Small intestine (tissue), 7 donors: ENCODE measurements around the gene C1QTNF3. TPM values are rescaled to one million over a fixed set of nuclear protein-coding genes. Genes with fewer than 3 reads are reported as not detected.

Experiments
- DNase-seq, 2 donors: peaks; one replicate each; pipeline versions ENCODE4 v3.0.0 to v3.0.0-alpha.2; 2013
- FAIRE-seq: peaks from 2 replicates; lab custom pipeline; 2012; peaks lifted over from hg19 to GRCh38; lab: Jason Lieb, UNC
- H3K27ac ChIP-seq, 3 donors: one replicate each; pipeline ENCODE4 v1.5.1; 2013; ENCODE audit warnings: low read length in 2 of 3, mild to moderate bottlenecking in 2 of 3, control low read depth in 1 of 3, inconsistent platforms in 1 of 3, low read depth in 1 of 3, moderate library complexity in 1 of 3
- H3K27me3 ChIP-seq, 3 donors: one replicate each; pipeline ENCODE4 v1.6.1; 2013; ENCODE audit warnings: low read length in 3 of 3, inconsistent platforms in 1 of 3; ENCODE audit not compliant: control insufficient read depth in 3 of 3, insufficient read depth in 3 of 3
- H3K36me3 ChIP-seq, 3 donors: one replicate each; pipeline ENCODE4 v1.6.1; 2013; ENCODE audit warnings: low read length in 3 of 3, inconsistent platforms in 1 of 3, low read depth in 1 of 3, mild to moderate bottlenecking in 1 of 3, moderate library complexity in 1 of 3; ENCODE audit not compliant: control insufficient read depth in 3 of 3, insufficient read depth in 2 of 3
- H3K4me1 ChIP-seq, 3 donors: one replicate each; pipeline ENCODE4 v1.6.1; 2013; ENCODE audit warnings: low read length in 2 of 3, inconsistent platforms in 1 of 3, low read depth in 1 of 3, mild to moderate bottlenecking in 1 of 3, moderate library complexity in 1 of 3; ENCODE audit not compliant: control insufficient read depth in 3 of 3, insufficient read depth in 2 of 3
- H3K4me3 ChIP-seq, 3 donors: one replicate each; pipeline ENCODE4 v1.5.1; 2013; ENCODE audit warnings: low read length in 3 of 3, control low read depth in 1 of 3, inconsistent platforms in 1 of 3, low read depth in 1 of 3, mild to moderate bottlenecking in 1 of 3, moderate library complexity in 1 of 3
- H3K9me3 ChIP-seq, 2 donors: one replicate each; pipeline ENCODE4 v1.6.1; 2013; ENCODE audit warnings: low read depth in 1 of 2, low read length in 1 of 2; ENCODE audit not compliant: control insufficient read depth in 2 of 2, insufficient read depth in 1 of 2
- WGBS, 3 donors: extraction: QIAGEN DNeasy Blood & Tissue Kit; methylation state at CpG; one replicate each; pipeline ENCODE4 v1.1.7; 2013; 5-methylcytosine and 5-hydroxymethylcytosine counted together
- polyA plus RNA-seq, 4 donors: library from polyadenylated mRNA; stranded (reverse) in 3 of 4; unstranded in 1 of 4; fragments of 200-250 nt in 3 of 4; fragments of 120-200 nt in 1 of 4; gene quantifications; one replicate each; pipeline versions ENCODE4 v1.2.1 to v1.2.3, GENCODE V29; 2013
- donor health status: healthy with polysubstance abuse.
- donor health status: control.
- donor health status: control.
- donor health status: Bipolar disorder and iron deficiency.
- donor health status: healthy.

The C1QTNF3 gene
- polyA plus RNA-seq, 4 donors: 0.54 to 47.0 (median 3.5) TPM

GRCh38 chr5:34058532-34058931 lies 15.5 kb upstream of the C1QTNF3 start:
- DNase-seq (no peak), FAIRE-seq (no peak)
- Histone ChIP-seq H3K4me3 (no peak overlapping the region), H3K36me3 (peaks cover 0 to 12% (median 2%) of the 10 kb centered on the region in 3 donors), H3K27me3 (no peaks in the 10 kb centered on the region), H3K27ac (no peak overlapping the region), H3K9me3 (peaks cover 0 to 4% of the 10 kb centered on the region in 2 donors), H3K4me1 (peaks cover 0 to 9% (median 0%) of the 10 kb centered on the region in 3 donors)
- 95 to 100% (median 98%) methylated on average over 2 of the region's 2 CpGs for WGBS, 3 donors

- FAIRE-seq: no peak
- no peak for DNase-seq
- H3K4me3 ChIP-seq: no peak overlapping the region
- H3K27me3 ChIP-seq: no peaks in the 10 kb centered on the region
- peaks cover 0 to 12% (median 2%) of the 10 kb centered on the region in 3 donors for H3K36me3 ChIP-seq
- H3K27ac ChIP-seq: no peak overlapping the region
- H3K4me1 ChIP-seq: peaks cover 0 to 9% (median 0%) of the 10 kb centered on the region in 3 donors
- H3K9me3 ChIP-seq: peaks cover 0 to 4% of the 10 kb centered on the region in 2 donors
- 95% methylated on average over 5 of the region's 5 CpGs for WGBS, 3 donors
Observed at GRCh38 chr5:34057569-34057968, 14.6 kb upstream of the C1QTNF3 start.

GRCh38 chr5:34057118-34057517 lies 14.1 kb upstream of the C1QTNF3 start:
- no peaks in the 10 kb centered on the region for H3K27me3 ChIP-seq
- no peak for FAIRE-seq
- no peak overlapping the region for H3K27ac ChIP-seq
- no peak for DNase-seq
- peaks cover 0 to 9% (median 0%) of the 10 kb centered on the region in 3 donors for H3K4me1 ChIP-seq
- H3K4me3 ChIP-seq: no peak overlapping the region
- peaks cover 0 to 4% of the 10 kb centered on the region in 2 donors for H3K9me3 ChIP-seq
- H3K36me3 ChIP-seq: peaks cover 0 to 12% (median 2%) of the 10 kb centered on the region in 3 donors
- WGBS, 3 donors: 93 to 97% (median 95%) methylated on average over 3 of the region's 3 CpGs

- 72 to 97% (median 90%) methylated on average over 3 of the region's 3 CpGs for WGBS, 3 donors
- Histone ChIP-seq H3K27me3 (no peaks in the 10 kb centered on the region), H3K9me3 (no peaks in the 10 kb centered on the region), H3K27ac (no peak overlapping the region), H3K36me3 (peaks cover 0 to 11% (median 2%) of the 10 kb centered on the region in 3 donors), H3K4me3 (no peak overlapping the region), H3K4me1 (no peaks in the 10 kb centered on the region)
- FAIRE-seq: no peak
- no peak for DNase-seq
Observed at GRCh38 chr5:34055667-34056066, 12.7 kb upstream of the C1QTNF3 start.

- no peak for FAIRE-seq
- Histone ChIP-seq H3K9me3 (no peaks in the 10 kb centered on the region), H3K4me1 (no peaks in the 10 kb centered on the region), H3K27ac (no peak overlapping the region), H3K36me3 (peaks cover 0 to 13% (median 2%) of the 10 kb centered on the region in 3 donors), H3K4me3 (no peak overlapping the region), H3K27me3 (no peaks in the 10 kb centered on the region)
- DNase-seq: no peak
- WGBS, 3 donors: 93 to 94% (median 93%) methylated on average over 1 of the region's 1 CpG
Observed at GRCh38 chr5:34054400-34054729, 11.4 kb upstream of the C1QTNF3 start.

- Histone ChIP-seq H3K9me3 (no peaks in the 10 kb centered on the region), H3K4me3 (no peak overlapping the region), H3K4me1 (no peaks in the 10 kb centered on the region), H3K27me3 (no peaks in the 10 kb centered on the region), H3K36me3 (peaks cover 0 to 16% (median under 1%) of the 10 kb centered on the region in 3 donors), H3K27ac (no peak overlapping the region)
- WGBS, 3 donors: 89 to 92% (median 92%) methylated on average over 5 of the region's 5 CpGs
- DNase-seq (no peak), FAIRE-seq (no peak)
Observed at GRCh38 chr5:34053571-34054399, 10.8 kb upstream of the C1QTNF3 start.

GRCh38 chr5:34053133-34053532 lies 10.1 kb upstream of the C1QTNF3 start:
- Histone ChIP-seq H3K36me3 (peaks cover 0 to 14% (median 0%) of the 10 kb centered on the region in 3 donors), H3K9me3 (no peaks in the 10 kb centered on the region), H3K4me3 (no peak overlapping the region), H3K27ac (no peak overlapping the region), H3K4me1 (no peaks in the 10 kb centered on the region), H3K27me3 (no peaks in the 10 kb centered on the region)
- WGBS, 3 donors: 80 to 91% (median 88%) methylated on average over 2 of the region's 2 CpGs
- FAIRE-seq (no peak), DNase-seq (no peak)

GRCh38 chr5:34051374-34051980 lies 8.5 kb upstream of the C1QTNF3 start:
- 84 to 96% (median 95%) methylated on average over 4 of the region's 4 CpGs for WGBS, 3 donors
- no peaks in the 10 kb centered on the region for H3K4me1 ChIP-seq
- FAIRE-seq: no peak
- H3K4me3 ChIP-seq: no peak overlapping the region
- no peaks in the 10 kb centered on the region for H3K27me3 ChIP-seq
- no peak overlapping the region for H3K27ac ChIP-seq
- no peaks in the 10 kb centered on the region for H3K9me3 ChIP-seq
- DNase-seq: no peak
- peaks cover 0 to 10% (median 0%) of the 10 kb centered on the region in 3 donors for H3K36me3 ChIP-seq
